A673 (cell line): ENCODE data around the gene TSPAN5. TPM values are rescaled to one million over a fixed set of nuclear protein-coding genes. Genes with fewer than 3 reads are reported as not detected.

Source experiments
- BruUV-seq: library from RNA; stranded (reverse); fragments of 400-500 nt; replicated peaks from 2 replicates; lab custom pipeline; 2021; lab: Mats Ljungman, UMichigan
- CTCF ChIA-PET: fragments of 300-600 bp; sonication (Branson Sonifier 250); formaldehyde crosslinking; loops from one replicate; lab custom pipeline; 2022; ENCODE audit warnings: antibody characterized with exemption; lab: Charles Lee
- POLR2A ChIA-PET: fragments of 300-600 bp; sonication (Branson Sonifier 250); formaldehyde crosslinking; loops from one replicate; lab custom pipeline; 2022; ENCODE audit warnings: antibody characterized with exemption; ENCODE audit not compliant: low non-redundant PET; lab: Charles Lee
- DNase-seq: peaks from one replicate; pipeline ENCODE4 v3.0.0-alpha.2; 2015; ENCODE audit warnings: low spot score
- H3K27ac ChIP-seq: fragments of 200-600 bp; sonication (generic); 2 replicates; pipeline ENCODE4 v1.5.1; 2016; ENCODE audit warnings: mixed run types, low read depth, mild to moderate bottlenecking, mixed read lengths, antibody characterized with exemption, low read length; ENCODE audit not compliant: poor library complexity, severe bottlenecking
- H3K27me3 ChIP-seq: fragments of 200-600 bp; sonication (generic); replicated peaks from 2 replicates; pipeline ENCODE4 v1.6.1; 2017; ENCODE audit warnings: mixed run types, low read depth, mild to moderate bottlenecking, mixed read lengths, antibody characterized with exemption, low read length; ENCODE audit not compliant: insufficient read depth, poor library complexity
- H3K36me3 ChIP-seq: fragments of 200-600 bp; sonication (generic); 2 replicates; pipeline ENCODE4 v1.6.1; 2016; ENCODE audit warnings: mixed run types, mild to moderate bottlenecking, mixed read lengths, antibody characterized with exemption, low read length; ENCODE audit not compliant: insufficient read depth, poor library complexity, severe bottlenecking
- H3K4me1 ChIP-seq: fragments of 200-600 bp; sonication (generic); 2 replicates; pipeline ENCODE4 v1.6.1; 2017; ENCODE audit warnings: mixed run types, mild to moderate bottlenecking, mixed read lengths, antibody characterized with exemption, low read length; ENCODE audit not compliant: insufficient read depth, poor library complexity, severe bottlenecking
- H3K4me3 ChIP-seq: fragments of 200-600 bp; sonication (generic); 2 replicates; pipeline ENCODE4 v1.5.1; 2016; ENCODE audit warnings: low read depth, mixed run types, mild to moderate bottlenecking, mixed read lengths, low read length; ENCODE audit not compliant: poor library complexity, severe bottlenecking
- H3K9me3 ChIP-seq: fragments of 200-600 bp; sonication (generic); 2 replicates; pipeline ENCODE4 v1.6.1; 2016; ENCODE audit warnings: mixed run types, low read depth, mild to moderate bottlenecking, mixed read lengths, antibody characterized with exemption, low read length; ENCODE audit not compliant: poor library complexity, severe bottlenecking
- CTCF ChIP-seq: fragments of 300-800, 200-600 bp; sonication (generic); conservative IDR thresholded peaks from 2 replicates; pipeline ENCODE4 v1.5.1; 2017; ENCODE audit warnings: low read depth, mild to moderate bottlenecking, antibody characterized with exemption, low read length, moderate library complexity, mixed read lengths
- EZH2 ChIP-seq: fragments of 200-600 bp; sonication (generic); IDR thresholded peaks from 2 replicates; pipeline ENCODE4 v1.6.1; 2017; ENCODE audit warnings: borderline replicate concordance, low read depth, mild to moderate bottlenecking, mixed read lengths, antibody characterized with exemption, low read length; ENCODE audit not compliant: poor library complexity, severe bottlenecking
- intact Hi-C: fragments of 100-400 bp; cut with micrococcal nuclease; formaldehyde crosslinking; loops from one replicate; pipeline ENCODE4 v1.10.0; 2022; ENCODE audit not compliant: unreplicated experiment
- total RNA-seq: library from RNA; stranded (reverse); gene quantifications from 2 replicates; pipeline ENCODE4 v1.2.3, GENCODE V29; 2021

TSPAN5 gene
- total RNA-seq, 1 experiment from 2014 or later = 15.2 TPM

- CTCF ChIA-PET = no interaction called here
- intact Hi-C loops = no loop called here
- no peaks in the 10 kb centered on the region for H3K9me3 ChIP-seq
- H3K36me3 ChIP-seq = no peaks in the 10 kb centered on the region
- no peaks in the 10 kb centered on the region for H3K27me3 ChIP-seq
- no TSS peak for BruUV-seq
- POLR2A ChIA-PET = no interaction called here
- H3K4me3 ChIP-seq = no peak overlapping the region
- TF ChIP-seq CTCF (no peak), EZH2 (no peak)
- no peaks in the 10 kb centered on the region for H3K4me1 ChIP-seq
- H3K27ac ChIP-seq = no peak overlapping the region
- no peak for DNase-seq
Measured at GRCh38 chr4:98687876-98688275, 29.5 kb upstream of the TSPAN5 start.

GRCh38 chr4:98686847-98687246 is 28.4 kb upstream of the TSPAN5 start:
- no peak for DNase-seq
- Histone ChIP-seq H3K36me3 (no peaks in the 10 kb centered on the region), H3K27ac (no peak overlapping the region), H3K4me1 (no peaks in the 10 kb centered on the region), H3K27me3 (no peaks in the 10 kb centered on the region), H3K9me3 (no peaks in the 10 kb centered on the region), H3K4me3 (no peak overlapping the region)
- ChIA-PET POLR2A (no interaction called here), CTCF (no interaction called here)
- BruUV-seq = no TSS peak
- intact Hi-C loops = no loop called here
- TF ChIP-seq EZH2 (no peak), CTCF (no peak)

GRCh38 chr4:98686043-98686707 is 27.8 kb upstream of the TSPAN5 start:
- BruUV-seq = no TSS peak
- Histone ChIP-seq H3K27ac (no peak overlapping the region), H3K27me3 (no peaks in the 10 kb centered on the region), H3K4me1 (no peaks in the 10 kb centered on the region), H3K9me3 (no peaks in the 10 kb centered on the region), H3K36me3 (no peaks in the 10 kb centered on the region), H3K4me3 (no peak overlapping the region)
- intact Hi-C loops = no loop called here
- no peak for TF ChIP-seq CTCF
- CTCF ChIA-PET = no interaction called here
- no peak for DNase-seq
- POLR2A ChIA-PET = no interaction called here
